Stomach smooth muscle (tissue), 2 donors: ENCODE measurements around the gene MS4A4E.
"Not testable (repeated sequence)": the region's sequence is repeated elsewhere in the genome, so short reads cannot be mapped to it uniquely, and the experiment has no call there.

Source experiments
- H3K27ac ChIP-seq: one replicate; pipeline ENCODE4 v1.7.0; 2013; ENCODE audit warnings: mild to moderate bottlenecking, low read length, inconsistent platforms
- H3K27me3 ChIP-seq, 2 donors: one replicate each; pipeline ENCODE4 v1.7.0; 2013; ENCODE audit warnings: low read length in 2 of 2; ENCODE audit not compliant: insufficient read depth in 2 of 2, control insufficient read depth in 1 of 2
- H3K36me3 ChIP-seq, 2 donors: one replicate each; pipeline ENCODE4 v1.7.0; 2013; ENCODE audit warnings: low read length in 2 of 2; ENCODE audit not compliant: control insufficient read depth in 2 of 2, insufficient read depth in 2 of 2
- H3K4me1 ChIP-seq: one replicate; pipeline ENCODE4 v1.7.0; 2013; ENCODE audit warnings: low read length; ENCODE audit not compliant: control insufficient read depth, insufficient read depth
- H3K4me3 ChIP-seq, 2 donors: one replicate each; pipeline ENCODE4 v1.7.0; 2013; ENCODE audit warnings: low read length in 2 of 2
- H3K9ac ChIP-seq, 2 donors: one replicate each; pipeline ENCODE4 v1.7.0; 2013; ENCODE audit warnings: low read length in 2 of 2, mild to moderate bottlenecking in 1 of 2
- H3K9me3 ChIP-seq, 2 donors: one replicate each; pipeline ENCODE4 v1.7.0; 2013; ENCODE audit warnings: low read length in 2 of 2; ENCODE audit not compliant: control insufficient read depth in 2 of 2
- donor health status: healthy.
- donor health status: Pancreatic carcinoma.

MS4A4E gene

DNA sequence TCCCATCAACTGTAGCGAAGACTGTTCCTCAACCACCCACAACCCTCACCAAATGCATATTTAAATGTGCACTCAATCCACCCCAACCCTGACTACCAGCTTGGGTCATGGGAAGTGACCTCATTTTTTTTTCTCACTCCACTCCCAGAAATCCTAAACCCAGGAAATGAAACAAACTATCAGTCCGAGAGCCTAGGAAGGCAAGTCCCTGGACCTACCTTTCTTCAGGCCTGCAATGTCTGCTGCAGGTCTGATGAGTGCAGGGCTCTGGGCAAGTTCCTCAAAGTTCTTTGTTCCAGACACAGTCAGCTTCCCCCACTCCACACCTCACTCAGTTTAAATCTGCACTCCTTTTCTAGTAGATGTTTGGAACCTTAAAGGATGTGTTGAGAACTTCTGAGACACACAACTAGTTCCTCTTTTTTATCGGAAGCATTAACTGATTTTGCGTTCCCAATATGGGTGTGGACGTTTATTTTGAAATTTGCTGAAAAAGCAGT is at the start of gene MS4A4E:
MS4A4E (minus strand) TSS at position 398 of the 500 bp plus-strand sequence. CDS start 13,082 bp downstream, outside the sequence.
- Histone ChIP-seq H3K27me3 (no peaks in the 10 kb centered on the region), H3K4me3 (no peak within 1 kb of the TSS), H3K9ac (no peak within 1 kb of the TSS), H3K36me3 (no peaks in the 10 kb centered on the region), H3K4me1 (no peaks in the 10 kb centered on the region), H3K27ac (no peak within 1 kb of the TSS), H3K9me3 (no peaks in the 10 kb centered on the region)

DNA sequence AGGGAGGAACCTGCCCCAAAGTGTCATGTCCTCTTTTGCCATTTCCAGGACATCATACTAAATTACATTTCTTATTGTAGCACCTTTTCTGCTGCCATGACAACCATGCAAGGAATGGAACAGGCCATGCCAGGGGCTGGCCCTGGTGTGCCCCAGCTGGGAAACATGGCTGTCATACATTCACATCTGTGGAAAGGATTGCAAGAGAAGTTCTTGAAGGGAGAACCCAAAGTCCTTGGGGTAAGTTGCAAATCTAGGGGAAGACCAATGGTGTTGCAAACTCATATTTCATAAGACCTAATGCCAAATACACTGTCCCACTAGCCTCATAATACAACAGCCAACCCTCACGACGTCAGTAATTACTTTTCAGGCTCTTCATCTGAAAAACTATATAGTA is 49.2 kb upstream of the MS4A4E start:
- H3K4me3 ChIP-seq = no peak overlapping the region
- H3K4me1 ChIP-seq = no peaks in the 10 kb centered on the region
- no peak overlapping the region for H3K9ac ChIP-seq
- peaks cover 0 to 6% of the 10 kb centered on the region in 2 donors for H3K9me3 ChIP-seq
- no peak overlapping the region for H3K27ac ChIP-seq
- H3K27me3 ChIP-seq = no peaks in the 10 kb centered on the region
- H3K36me3 ChIP-seq = no peaks in the 10 kb centered on the region

DNA sequence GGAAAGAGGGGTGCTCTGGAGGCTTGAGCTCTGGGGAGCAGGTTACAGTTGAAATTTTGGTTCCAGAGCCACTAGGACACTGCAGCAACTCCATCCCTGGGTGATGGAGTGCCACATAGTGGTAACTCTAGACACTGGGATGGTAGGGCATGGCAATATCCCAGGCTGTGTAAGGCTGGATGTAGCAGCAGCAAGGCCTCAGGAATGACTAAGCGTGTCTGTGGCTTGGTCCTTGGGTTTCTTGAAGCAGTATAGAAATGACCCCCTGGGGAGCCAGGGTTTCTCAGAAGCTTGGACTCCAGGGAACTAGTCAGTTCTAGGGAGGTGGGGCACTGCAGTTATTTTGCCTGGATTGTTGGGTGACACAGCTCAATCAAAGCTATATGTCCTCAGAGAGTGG is 45.6 kb upstream of the MS4A4E start:
- Histone ChIP-seq H3K27ac (no peak overlapping the region), H3K9ac (no peak overlapping the region), H3K4me3 (no peak overlapping the region), H3K27me3 (no peaks in the 10 kb centered on the region), H3K4me1 (no peaks in the 10 kb centered on the region), H3K36me3 (no peaks in the 10 kb centered on the region), H3K9me3 (peaks cover 0 to 6% of the 10 kb centered on the region in 2 donors)

DNA sequence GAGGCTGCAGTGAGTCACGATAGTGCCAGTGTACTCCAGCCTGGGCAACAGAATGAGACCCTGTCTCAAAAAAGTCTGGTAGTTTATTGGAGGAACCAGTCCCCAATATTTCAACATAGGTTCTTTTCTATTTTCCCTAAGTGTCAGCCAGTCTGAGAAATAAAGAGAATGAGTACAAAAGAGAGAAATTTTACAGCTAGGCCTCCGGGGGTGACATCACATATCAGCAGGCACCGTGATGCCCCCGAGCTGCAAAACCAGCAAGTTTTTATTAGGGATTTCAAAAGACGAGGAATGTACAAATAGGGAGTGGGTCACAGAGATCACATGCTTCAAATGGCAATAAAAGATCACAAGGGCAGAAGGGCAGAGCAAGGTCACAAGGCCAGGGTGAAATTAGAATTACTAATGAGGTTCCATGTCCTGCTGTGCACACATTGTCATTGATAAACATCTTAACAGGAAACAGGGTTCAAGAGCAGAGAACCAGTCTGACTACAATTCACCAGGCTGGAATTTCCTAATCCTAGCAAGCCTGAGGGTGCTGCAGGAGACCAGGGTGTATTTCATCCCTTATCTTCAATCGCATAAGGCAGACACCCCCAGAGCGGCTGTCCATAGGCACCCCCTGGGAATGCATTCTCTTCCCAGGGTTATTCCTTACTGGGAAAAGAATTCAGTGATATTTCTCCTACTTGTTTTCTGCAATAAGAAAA is 42.6 kb upstream of the MS4A4E start:
- H3K27me3 ChIP-seq, H3K9me3 ChIP-seq, H3K36me3 ChIP-seq, H3K4me1 ChIP-seq, H3K9ac ChIP-seq, H3K27ac ChIP-seq, H3K4me3 ChIP-seq: not testable (repeated sequence)

DNA sequence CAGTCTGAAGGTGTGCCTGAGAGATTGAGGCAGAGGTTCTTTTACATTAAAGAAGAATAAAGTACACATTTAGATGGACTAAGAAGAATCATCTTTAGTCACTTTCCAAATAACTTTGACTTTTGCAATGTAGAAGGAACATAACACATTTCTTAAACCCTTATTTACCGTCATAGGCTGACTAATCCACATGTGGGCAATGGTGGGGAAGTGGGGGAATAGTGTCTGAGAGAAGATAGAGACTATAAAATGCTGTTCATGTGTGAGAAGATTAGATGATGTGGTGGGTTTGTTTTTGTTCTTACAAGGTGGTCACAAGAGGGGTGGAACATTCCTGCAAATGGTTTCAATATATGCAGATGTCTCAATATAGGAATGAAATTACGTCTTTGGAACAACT is 39.3 kb upstream of the MS4A4E start:
- Histone ChIP-seq H3K27me3 (no peaks in the 10 kb centered on the region), H3K4me3 (no peak overlapping the region)

DNA sequence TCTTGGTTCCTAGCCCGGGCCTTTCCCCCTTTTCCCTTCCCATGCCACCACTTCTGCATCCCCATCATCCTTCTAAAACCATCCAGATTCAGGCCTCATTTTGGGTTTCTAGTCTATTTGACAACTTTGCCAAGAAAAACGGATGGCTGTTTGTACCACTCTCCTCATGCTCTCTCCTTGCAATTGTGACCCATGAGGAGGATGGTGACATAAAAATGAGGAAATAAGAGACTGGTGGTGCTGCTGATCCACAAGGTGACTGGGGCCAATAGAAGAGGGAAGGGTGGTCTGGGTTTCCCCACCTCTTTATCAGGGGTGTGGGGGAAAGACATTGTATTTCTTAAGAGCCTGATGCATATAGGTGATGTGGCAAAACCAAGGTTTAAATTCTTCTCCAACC is 38.5 kb upstream of the MS4A4E start:
- no peaks in the 10 kb centered on the region for H3K4me1 ChIP-seq
- no peaks in the 10 kb centered on the region for H3K27me3 ChIP-seq
- no peak overlapping the region for H3K27ac ChIP-seq
- no peaks in the 10 kb centered on the region for H3K36me3 ChIP-seq
- H3K9ac ChIP-seq = no peak overlapping the region
- H3K4me3 ChIP-seq = no peak overlapping the region
- H3K9me3 ChIP-seq = no peaks in the 10 kb centered on the region

More for the DNA sequence above, 39.3 kb upstream of the MS4A4E start:
- Histone ChIP-seq H3K9ac (no peak overlapping the region), H3K9me3 (no peaks in the 10 kb centered on the region), H3K4me1 (no peaks in the 10 kb centered on the region), H3K27ac (no peak overlapping the region), H3K36me3 (no peaks in the 10 kb centered on the region)

DNA sequence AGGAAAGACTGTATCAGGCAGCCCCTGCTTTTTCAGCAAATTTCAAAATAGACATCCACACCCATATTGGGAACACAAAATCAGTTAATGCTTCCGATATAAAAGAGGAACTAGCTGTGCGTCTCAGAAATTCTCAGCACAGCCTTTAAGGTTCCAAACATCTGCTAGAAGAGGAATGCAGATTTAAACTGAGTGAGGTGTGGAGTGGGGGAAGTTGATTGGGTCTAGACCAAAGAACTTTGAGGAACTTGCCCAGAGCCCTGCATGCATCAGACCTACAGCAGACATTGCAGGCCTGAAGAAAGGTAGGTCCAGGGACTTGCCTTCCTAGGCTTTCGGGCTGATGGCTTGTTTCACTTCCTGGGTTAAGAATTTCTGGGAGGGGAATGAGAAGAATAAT is 37.5 kb upstream of the MS4A4E start, which contains the start of gene MS4A4A:
MS4A4A (plus strand) TSS at position 255 of the 400 bp plus-strand sequence; CDS start at position 265, 10 bp downstream.
- Histone ChIP-seq H3K9ac (no peak within 1 kb of the TSS), H3K27ac (no peak within 1 kb of the TSS), H3K36me3 (no peaks in the 10 kb centered on the region), H3K27me3 (no peaks in the 10 kb centered on the region), H3K9me3 (no peaks in the 10 kb centered on the region), H3K4me1 (no peaks in the 10 kb centered on the region), H3K4me3 (no peak within 1 kb of the TSS)

DNA sequence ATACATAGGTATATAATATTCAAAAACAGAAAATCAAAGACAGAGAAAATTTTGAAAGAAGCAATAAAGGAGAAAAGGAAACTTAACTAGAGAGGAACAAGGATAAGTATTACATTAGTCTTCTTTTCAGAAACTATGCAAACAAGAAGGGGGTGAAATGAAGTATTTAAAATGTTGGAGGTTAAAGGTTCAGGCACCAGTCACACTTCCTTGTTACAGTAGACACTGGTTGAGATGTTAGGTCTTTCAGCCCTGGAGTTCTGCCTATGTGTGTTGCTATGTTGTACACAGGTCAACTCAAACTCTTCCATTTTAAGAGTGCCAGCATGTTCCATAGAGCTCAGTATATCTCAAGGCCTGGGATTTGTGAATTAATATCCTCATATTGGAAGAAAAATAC is 31.5 kb upstream of the MS4A4E start:
- Histone ChIP-seq H3K36me3 (no peaks in the 10 kb centered on the region), H3K27me3 (no peaks in the 10 kb centered on the region), H3K4me3 (no peak overlapping the region), H3K9me3 (no peaks in the 10 kb centered on the region), H3K9ac (no peak overlapping the region), H3K4me1 (no peaks in the 10 kb centered on the region), H3K27ac (no peak overlapping the region)

DNA sequence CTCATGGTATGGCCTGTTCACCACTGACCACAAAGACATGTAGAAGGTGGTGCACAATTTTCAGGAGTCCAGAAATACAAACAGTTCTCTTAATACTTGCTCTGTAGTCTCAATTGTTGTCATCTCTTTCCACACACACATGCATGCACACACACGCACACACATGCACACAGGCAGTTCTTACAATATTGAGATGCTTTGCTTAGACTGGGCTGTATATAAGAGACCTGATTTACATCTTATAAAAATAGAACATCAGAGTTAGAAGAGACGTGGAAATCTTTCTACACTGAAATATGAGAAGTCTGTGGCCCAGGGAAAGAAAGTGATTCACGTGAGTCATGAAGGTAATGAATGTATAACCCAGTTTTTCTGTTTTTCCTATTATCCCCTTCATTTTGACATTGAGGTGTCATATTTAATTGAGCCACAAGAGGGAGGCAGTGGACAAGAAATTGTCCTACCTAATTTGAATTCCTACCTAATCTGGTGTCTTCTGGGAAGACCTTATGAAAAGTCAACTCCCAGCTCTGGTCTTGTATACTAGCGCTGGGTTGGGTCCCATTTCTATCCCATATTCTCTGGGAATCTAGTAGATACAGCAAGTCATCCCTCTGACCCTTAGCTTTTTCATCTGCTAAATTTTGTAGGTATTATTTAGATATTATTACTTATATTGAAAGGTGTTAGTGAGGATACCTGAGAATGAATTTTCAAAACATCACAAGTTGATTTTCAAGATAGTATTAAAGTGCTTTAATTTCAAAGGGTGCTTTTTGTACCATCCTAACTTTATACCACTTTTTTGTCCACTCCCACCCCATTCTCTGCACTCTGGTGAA is 22.7 kb upstream of the MS4A4E start:
- Histone ChIP-seq H3K27me3 (no peaks in the 10 kb centered on the region), H3K27ac (no peak overlapping the region), H3K9me3 (no peaks in the 10 kb centered on the region), H3K9ac (no peak overlapping the region), H3K36me3 (no peaks in the 10 kb centered on the region), H3K4me1 (no peaks in the 10 kb centered on the region), H3K4me3 (no peak overlapping the region)

DNA sequence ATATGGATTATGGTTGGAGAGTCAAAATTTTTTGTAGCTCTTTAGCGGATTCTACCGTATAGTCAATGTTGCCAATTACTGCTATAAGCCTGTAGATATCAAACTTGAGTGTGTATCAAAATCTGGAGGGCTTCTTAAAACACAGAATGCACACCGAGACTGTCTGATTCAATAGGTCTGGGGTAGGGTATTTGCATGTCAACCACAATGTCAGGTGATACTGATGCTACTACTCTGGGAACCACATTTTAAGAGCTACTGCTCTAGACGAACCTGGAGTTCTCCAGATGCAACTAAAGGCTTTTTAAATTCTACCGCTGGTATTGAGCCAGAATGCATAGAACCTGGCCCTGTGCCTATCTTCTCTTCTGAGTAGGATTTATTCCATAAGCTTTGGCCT is 21.7 kb upstream of the MS4A4E start:
- no peak overlapping the region for H3K4me3 ChIP-seq
- no peaks in the 10 kb centered on the region for H3K27me3 ChIP-seq
- no peaks in the 10 kb centered on the region for H3K36me3 ChIP-seq
- H3K27ac ChIP-seq = no peak overlapping the region
- H3K9me3 ChIP-seq = no peaks in the 10 kb centered on the region
- H3K9ac ChIP-seq = no peak overlapping the region
- H3K4me1 ChIP-seq = no peaks in the 10 kb centered on the region

DNA sequence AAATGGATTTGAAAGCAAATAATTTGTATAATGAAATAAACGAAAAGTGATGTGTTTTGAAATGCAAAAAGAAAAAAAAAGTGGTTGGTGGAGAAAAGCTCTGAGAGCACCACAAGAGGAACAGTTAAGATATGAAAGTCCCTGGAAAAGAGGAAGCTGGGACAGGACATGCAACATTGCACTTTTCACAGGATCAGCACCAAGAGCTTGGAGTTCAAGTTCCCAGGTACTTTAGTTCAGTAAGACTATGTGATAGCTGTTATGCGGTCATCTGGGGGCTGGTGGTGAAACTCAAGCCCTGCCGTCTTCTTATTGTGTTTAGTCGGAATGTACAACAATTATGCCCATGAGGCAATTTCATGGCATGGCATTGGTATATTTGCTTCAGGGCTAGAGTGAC is 20.5 kb upstream of the MS4A4E start:
- H3K4me3 ChIP-seq = no peak overlapping the region
- H3K27me3 ChIP-seq = no peaks in the 10 kb centered on the region
- H3K9me3 ChIP-seq = no peaks in the 10 kb centered on the region
- H3K4me1 ChIP-seq = no peaks in the 10 kb centered on the region
- H3K36me3 ChIP-seq = no peaks in the 10 kb centered on the region
- no peak overlapping the region for H3K9ac ChIP-seq
- H3K27ac ChIP-seq = no peak overlapping the region
